Loucy (cell line): Measurements from ENCODE around the gene PER2.

Source experiments
- EZH2phosphoT487 ChIP-seq: fragments of 200-600 bp; IDR thresholded peaks from 2 replicates; pipeline ENCODE4 v1.6.1; 2018; ENCODE audit warnings: antibody characterized with exemption, mild to moderate bottlenecking, moderate library complexity, borderline replicate concordance
- TF ChIP-seq, protein P1 (sequence below): fragments of 200-600 bp; sonication (generic); conservative IDR thresholded peaks from 2 replicates; pipeline ENCODE4 v1.5.1; 2014; ENCODE audit warnings: mild to moderate bottlenecking, antibody characterized with exemption, low read length

GRCh38 chr2:238243496-238244076 lies 44.8 kb downstream of the PER2 start:
- TF ChIP-seq, protein P1, sequence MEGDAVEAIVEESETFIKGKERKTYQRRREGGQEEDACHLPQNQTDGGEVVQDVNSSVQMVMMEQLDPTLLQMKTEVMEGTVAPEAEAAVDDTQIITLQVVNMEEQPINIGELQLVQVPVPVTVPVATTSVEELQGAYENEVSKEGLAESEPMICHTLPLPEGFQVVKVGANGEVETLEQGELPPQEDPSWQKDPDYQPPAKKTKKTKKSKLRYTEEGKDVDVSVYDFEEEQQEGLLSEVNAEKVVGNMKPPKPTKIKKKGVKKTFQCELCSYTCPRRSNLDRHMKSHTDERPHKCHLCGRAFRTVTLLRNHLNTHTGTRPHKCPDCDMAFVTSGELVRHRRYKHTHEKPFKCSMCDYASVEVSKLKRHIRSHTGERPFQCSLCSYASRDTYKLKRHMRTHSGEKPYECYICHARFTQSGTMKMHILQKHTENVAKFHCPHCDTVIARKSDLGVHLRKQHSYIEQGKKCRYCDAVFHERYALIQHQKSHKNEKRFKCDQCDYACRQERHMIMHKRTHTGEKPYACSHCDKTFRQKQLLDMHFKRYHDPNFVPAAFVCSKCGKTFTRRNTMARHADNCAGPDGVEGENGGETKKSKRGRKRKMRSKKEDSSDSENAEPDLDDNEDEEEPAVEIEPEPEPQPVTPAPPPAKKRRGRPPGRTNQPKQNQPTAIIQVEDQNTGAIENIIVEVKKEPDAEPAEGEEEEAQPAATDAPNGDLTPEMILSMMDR = no peak
- TF ChIP-seq EZH2phosphoT487 = no peak
